Peyer's patch (tissue), 4 donors: ENCODE results near the gene ADARB1. TPM values are rescaled to one million over a fixed set of nuclear protein-coding genes. Genes with fewer than 3 reads are reported as not detected.

Experiments used
- DNase-seq, 3 donors: peaks; one replicate each; pipeline ENCODE4 v3.0.0-alpha.2; 2017 to 2019
- H3K27ac ChIP-seq, 4 donors: fragments of 200-600 bp; sonication (generic); one replicate each; pipeline ENCODE4 v1.5.1; 2016 to 2019
- H3K27me3 ChIP-seq, 2 donors: fragments of 200-600 bp; sonication (generic); one replicate each; pipeline ENCODE4 v1.5.1; 2019
- H3K36me3 ChIP-seq, 3 donors: fragments of 200-600 bp; sonication (generic); one replicate each; pipeline ENCODE4 v1.5.1; 2016 to 2019
- H3K4me1 ChIP-seq, 4 donors: fragments of 200-600 bp; sonication (generic); one replicate each; pipeline ENCODE4 v1.5.1; 2016 to 2019
- H3K4me3 ChIP-seq, 4 donors: fragments of 200-600 bp; sonication (generic); 1 replicate in 3 of 4; 2 replicates in 1 of 4; pipeline ENCODE4 v1.5.1; 2016 to 2019; ENCODE audit warnings: mild to moderate bottlenecking in 1 of 4
- H3K9me3 ChIP-seq, 4 donors: fragments of 200-600 bp; sonication (generic); one replicate each; pipeline ENCODE4 v1.5.1; 2016 to 2019; ENCODE audit warnings: mild to moderate bottlenecking in 1 of 4
- POLR2A ChIP-seq, 2 donors: fragments of 450-650 bp; IDR thresholded peaks; one replicate each; pipeline ENCODE4 v1.5.1; 2017; ENCODE audit warnings: antibody characterized with exemption in 2 of 2, mild to moderate bottlenecking in 2 of 2, moderate library complexity in 2 of 2
- total RNA-seq, 4 donors: library from RNA; depleted of rRNA; stranded (reverse); fragments of >200 nt; gene quantifications; one replicate each; pipeline ENCODE4 v1.1.0, GENCODE V29; 2016
- TF ChIP-seq, protein P1 (sequence below), 6 experiments: fragments of 450-650 bp in 4 of 6; fragments of 200-600 bp in 2 of 6; sonication (generic) in 1 of 6; IDR thresholded peaks; one replicate each; pipeline ENCODE4 v1.5.1; 2017 to 2019; ENCODE audit warnings: antibody characterized with exemption in 6 of 6, mild to moderate bottlenecking in 3 of 6, moderate library complexity in 1 of 6

ADARB1 gene
- total RNA-seq, 4 donors from 2014 or later = 7.4 to 47.9 (median 10.0) TPM

DNA sequence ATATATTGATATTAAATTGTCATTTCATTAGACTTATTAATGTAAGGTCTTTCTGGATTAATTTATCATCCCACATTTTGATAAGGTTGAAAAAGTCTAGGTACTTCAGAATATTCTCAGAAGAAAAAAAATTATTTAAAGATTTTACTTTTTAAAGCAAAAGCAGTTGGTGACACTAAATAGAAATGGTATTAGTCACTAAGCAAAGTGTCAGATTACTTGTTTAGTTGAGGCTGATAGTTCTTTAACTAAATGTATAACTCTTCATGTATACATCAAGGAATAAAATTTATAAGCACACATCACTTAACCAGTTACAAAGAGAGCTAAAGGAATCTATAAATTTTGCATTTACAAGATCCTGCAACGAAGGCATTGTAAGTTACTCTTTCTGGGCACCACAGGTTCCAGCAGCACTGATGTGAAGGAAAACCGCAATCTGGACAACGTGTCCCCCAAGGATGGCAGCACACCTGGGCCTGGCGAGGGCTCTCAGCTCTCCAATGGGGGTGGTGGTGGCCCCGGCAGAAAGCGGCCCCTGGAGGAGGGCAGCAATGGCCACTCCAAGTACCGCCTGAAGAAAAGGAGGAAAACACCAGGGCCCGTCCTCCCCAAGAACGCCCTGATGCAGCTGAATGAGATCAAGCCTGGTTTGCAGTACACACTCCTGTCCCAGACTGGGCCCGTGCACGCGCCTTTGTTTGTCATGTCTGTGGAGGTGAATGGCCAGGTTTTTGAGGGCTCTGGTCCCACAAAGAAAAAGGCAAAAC, 101.1 kb downstream of the ADARB1 start:
- H3K4me1 ChIP-seq = no peaks in the 10 kb centered on the region
- DNase-seq = no peak
- H3K9me3 ChIP-seq = no peaks in the 10 kb centered on the region
- no peak overlapping the region for H3K4me3 ChIP-seq
- no peak overlapping the region for H3K27ac ChIP-seq
- H3K27me3 ChIP-seq = no peaks in the 10 kb centered on the region
- H3K36me3 ChIP-seq = no peaks in the 10 kb centered on the region
- TF ChIP-seq POLR2A (IDR thresholded peaks at IDR 0.05) = no peak

DNA sequence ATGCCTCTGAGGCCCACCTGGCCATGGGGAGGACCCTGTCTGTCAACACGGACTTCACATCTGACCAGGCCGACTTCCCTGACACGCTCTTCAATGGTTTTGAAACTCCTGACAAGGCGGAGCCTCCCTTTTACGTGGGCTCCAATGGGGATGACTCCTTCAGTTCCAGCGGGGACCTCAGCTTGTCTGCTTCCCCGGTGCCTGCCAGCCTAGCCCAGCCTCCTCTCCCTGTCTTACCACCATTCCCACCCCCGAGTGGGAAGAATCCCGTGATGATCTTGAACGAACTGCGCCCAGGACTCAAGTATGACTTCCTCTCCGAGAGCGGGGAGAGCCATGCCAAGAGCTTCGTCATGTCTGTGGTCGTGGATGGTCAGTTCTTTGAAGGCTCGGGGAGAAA, 101.8 kb downstream of the ADARB1 start:
- no peak overlapping the region for H3K4me3 ChIP-seq
- no peaks in the 10 kb centered on the region for H3K4me1 ChIP-seq
- no peaks in the 10 kb centered on the region for H3K9me3 ChIP-seq
- no peaks in the 10 kb centered on the region for H3K27me3 ChIP-seq
- TF ChIP-seq, protein P1, sequence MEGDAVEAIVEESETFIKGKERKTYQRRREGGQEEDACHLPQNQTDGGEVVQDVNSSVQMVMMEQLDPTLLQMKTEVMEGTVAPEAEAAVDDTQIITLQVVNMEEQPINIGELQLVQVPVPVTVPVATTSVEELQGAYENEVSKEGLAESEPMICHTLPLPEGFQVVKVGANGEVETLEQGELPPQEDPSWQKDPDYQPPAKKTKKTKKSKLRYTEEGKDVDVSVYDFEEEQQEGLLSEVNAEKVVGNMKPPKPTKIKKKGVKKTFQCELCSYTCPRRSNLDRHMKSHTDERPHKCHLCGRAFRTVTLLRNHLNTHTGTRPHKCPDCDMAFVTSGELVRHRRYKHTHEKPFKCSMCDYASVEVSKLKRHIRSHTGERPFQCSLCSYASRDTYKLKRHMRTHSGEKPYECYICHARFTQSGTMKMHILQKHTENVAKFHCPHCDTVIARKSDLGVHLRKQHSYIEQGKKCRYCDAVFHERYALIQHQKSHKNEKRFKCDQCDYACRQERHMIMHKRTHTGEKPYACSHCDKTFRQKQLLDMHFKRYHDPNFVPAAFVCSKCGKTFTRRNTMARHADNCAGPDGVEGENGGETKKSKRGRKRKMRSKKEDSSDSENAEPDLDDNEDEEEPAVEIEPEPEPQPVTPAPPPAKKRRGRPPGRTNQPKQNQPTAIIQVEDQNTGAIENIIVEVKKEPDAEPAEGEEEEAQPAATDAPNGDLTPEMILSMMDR (IDR thresholded peaks at IDR 0.05) = no peak
- no peak for TF ChIP-seq POLR2A (IDR thresholded peaks at IDR 0.05)
- no peak for DNase-seq
- H3K36me3 ChIP-seq = peaks cover 0 to 4% (median 0%) of the 10 kb centered on the region in 3 donors
- H3K27ac ChIP-seq = no peak overlapping the region

DNA sequence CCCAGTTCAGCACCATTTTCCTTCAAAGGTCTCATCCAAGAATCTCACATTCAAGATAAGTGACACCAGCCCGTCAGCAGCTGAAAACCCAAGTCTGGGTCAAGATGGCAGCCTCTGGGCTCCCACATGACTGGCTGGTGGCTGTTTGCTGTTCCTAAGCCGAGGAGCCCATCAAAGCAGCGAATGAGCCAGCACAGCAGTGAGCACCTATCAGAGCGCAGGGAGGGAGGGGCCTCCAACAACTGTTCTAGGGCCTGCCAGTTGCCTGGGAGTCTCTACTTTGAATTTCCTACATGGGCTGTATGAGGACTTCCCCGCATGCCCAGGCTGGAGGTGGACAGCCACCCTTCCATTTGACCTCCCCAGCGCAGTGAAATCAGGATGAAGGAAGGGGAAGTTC, 102.7 kb downstream of the ADARB1 start:
- Histone ChIP-seq H3K27me3 (no peaks in the 10 kb centered on the region), H3K27ac (no peak overlapping the region), H3K9me3 (no peaks in the 10 kb centered on the region), H3K4me3 (no peak overlapping the region), H3K36me3 (peaks cover 0 to 5% (median 0%) of the 10 kb centered on the region in 3 donors), H3K4me1 (no peaks in the 10 kb centered on the region)
- TF ChIP-seq, protein P1 (IDR thresholded peaks at IDR 0.05) = no peak
- no peak for TF ChIP-seq POLR2A (IDR thresholded peaks at IDR 0.05)
- no peak for DNase-seq

DNA sequence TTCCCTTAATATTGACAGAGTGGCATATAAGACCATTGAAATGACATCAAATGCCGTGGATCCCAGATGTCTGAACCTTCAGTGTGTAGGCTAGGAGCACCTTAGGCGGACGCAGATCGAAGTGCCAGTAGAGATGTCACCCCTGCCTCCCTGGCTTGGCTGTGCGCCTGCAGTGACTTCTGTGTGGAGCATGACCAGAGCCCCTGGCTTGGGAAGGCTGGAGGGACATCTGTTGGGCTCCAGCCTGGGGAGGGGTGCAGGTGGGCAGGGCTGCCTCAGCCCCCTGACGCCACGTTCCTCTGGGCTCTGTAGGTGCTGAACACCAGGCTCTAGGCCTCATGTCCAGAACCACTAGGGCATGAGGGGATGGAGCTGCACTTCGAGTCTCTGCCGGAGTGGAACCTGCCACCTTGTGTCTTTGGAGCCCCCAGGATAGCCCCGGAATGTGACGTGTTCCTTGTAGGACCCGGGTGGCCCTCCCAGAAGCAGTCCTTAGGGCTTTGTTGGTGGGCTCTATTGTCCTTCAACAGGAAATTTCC, 103.8 kb downstream of the ADARB1 start:
- no peak for TF ChIP-seq POLR2A (IDR thresholded peaks at IDR 0.05)
- TF ChIP-seq, protein P1 (IDR thresholded peaks at IDR 0.05) = no peak
- Histone ChIP-seq H3K9me3 (no peaks in the 10 kb centered on the region), H3K27ac (no peak overlapping the region), H3K4me3 (no peak overlapping the region), H3K36me3 (peaks cover 0 to 5% (median 0%) of the 10 kb centered on the region in 3 donors), H3K27me3 (no peaks in the 10 kb centered on the region), H3K4me1 (no peaks in the 10 kb centered on the region)
- DNase-seq = no peak

DNA sequence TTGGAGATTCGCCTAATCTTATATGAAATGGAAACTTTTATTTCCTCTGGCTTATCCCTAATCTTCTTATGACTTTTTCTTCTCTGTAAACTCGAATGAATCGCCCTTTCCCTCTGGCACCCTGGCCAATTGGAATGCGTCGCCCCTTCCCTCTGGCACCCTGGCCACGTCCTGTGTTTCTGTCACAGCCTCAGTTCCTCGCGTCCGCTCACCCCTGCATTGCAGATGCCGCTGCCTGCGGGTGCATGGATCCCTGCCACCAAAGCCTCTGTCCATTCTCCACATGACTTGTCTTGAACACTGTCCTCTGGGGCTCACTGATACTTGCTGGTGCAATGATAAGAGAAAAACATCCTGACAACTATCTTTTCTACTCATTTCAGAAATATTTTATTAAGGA, 104.6 kb downstream of the ADARB1 start:
- Histone ChIP-seq H3K9me3 (no peaks in the 10 kb centered on the region), H3K4me3 (no peak overlapping the region), H3K36me3 (peaks cover 0 to 5% (median 0%) of the 10 kb centered on the region in 3 donors), H3K27ac (no peak overlapping the region), H3K4me1 (no peaks in the 10 kb centered on the region), H3K27me3 (no peaks in the 10 kb centered on the region)
- no peak for TF ChIP-seq POLR2A (IDR thresholded peaks at IDR 0.05)
- TF ChIP-seq, protein P1 (IDR thresholded peaks at IDR 0.05) = no peak
- no peak for DNase-seq

DNA sequence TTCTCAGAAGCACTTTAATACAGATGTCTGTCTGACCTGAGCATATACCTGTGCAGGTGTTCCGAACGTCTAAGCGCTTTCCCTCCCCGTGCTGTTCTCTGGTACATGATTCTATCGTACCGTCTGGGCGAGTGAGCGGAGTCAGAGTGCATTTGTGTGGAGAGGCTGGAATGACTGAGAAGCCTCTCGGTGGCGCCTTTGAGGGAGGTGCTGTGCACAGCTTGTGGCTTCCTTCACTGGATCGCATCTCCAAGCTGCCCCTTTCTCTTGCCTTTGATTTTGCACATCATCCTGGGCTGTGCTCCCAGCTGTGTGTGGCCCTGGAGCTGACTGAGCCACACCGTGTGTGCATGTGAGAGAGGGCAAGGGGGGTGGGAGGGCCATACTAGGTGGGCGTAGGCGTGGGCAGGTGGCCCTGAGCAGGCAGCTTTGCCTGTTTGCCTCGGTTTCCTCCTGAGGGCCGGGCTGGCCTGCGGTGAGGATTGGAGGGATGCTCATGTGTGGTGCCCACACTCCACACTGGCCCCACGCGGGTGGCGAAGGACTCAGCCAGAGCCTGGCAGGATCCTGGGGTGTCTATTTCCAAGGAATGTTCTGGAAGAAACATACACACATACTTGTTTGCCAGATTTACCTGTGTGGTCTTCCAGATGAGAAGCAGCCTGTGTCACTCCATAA, 105.3 kb downstream of the ADARB1 start:
- TF ChIP-seq, protein P1 (IDR thresholded peaks at IDR 0.05) = no peak
- no peak for TF ChIP-seq POLR2A (IDR thresholded peaks at IDR 0.05)
- Histone ChIP-seq H3K9me3 (no peaks in the 10 kb centered on the region), H3K27me3 (no peaks in the 10 kb centered on the region), H3K4me1 (no peaks in the 10 kb centered on the region), H3K4me3 (no peak overlapping the region), H3K36me3 (peaks cover 0 to 6% (median 0%) of the 10 kb centered on the region in 3 donors), H3K27ac (no peak overlapping the region)
- no peak for DNase-seq
